ENCODE measurements around the gene CD248.
"Not testable (repeated sequence)": the region's sequence is repeated elsewhere in the genome, so short reads cannot be mapped to it uniquely, and the experiment has no call there.

CD248 gene

DNA sequence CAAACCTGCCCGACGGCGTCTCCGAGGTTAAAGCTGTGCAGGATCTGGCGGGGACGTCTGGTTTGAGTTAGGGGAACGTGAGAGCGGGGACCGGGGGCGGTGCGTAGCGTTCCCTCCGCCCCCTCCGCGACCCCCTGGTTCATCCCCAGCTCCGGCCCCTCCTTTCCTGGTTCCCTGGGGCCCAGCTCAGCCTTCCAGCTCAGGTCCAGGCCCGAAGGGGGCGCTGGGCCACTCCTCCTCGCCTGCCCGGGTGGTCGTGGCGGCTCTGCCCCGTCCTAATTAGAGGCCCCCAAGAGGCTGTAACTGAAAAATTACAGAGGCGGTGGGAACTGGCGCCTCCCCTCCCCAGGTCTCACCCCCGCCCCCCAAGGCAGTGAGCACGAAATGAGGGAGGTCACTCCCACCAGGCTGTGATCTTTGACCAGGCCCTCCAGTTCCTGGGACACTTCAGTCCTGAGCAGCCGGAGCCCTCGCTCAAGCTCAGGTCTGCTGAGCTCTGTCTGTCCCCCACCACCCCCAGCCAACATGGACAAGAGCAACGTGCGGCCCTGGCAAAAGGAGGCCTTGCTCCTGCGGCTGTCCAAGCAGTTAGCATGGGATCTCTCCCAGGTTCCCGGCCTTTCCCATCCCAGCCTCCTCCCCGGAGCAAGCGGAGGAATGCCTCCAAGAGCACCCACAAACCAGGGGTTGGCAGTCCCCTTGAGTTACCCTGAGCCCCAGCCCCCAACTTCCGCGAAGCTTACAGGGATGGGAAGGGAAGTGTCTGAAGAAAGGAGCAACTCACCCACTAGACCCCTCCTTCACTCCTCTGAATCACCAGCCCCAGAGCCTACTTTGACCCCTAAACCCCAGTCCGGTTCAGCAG, 3.3 kb downstream of the CD248 start:
- DNase-seq (ENCODE audit: low spot score) = no peak

DNA sequence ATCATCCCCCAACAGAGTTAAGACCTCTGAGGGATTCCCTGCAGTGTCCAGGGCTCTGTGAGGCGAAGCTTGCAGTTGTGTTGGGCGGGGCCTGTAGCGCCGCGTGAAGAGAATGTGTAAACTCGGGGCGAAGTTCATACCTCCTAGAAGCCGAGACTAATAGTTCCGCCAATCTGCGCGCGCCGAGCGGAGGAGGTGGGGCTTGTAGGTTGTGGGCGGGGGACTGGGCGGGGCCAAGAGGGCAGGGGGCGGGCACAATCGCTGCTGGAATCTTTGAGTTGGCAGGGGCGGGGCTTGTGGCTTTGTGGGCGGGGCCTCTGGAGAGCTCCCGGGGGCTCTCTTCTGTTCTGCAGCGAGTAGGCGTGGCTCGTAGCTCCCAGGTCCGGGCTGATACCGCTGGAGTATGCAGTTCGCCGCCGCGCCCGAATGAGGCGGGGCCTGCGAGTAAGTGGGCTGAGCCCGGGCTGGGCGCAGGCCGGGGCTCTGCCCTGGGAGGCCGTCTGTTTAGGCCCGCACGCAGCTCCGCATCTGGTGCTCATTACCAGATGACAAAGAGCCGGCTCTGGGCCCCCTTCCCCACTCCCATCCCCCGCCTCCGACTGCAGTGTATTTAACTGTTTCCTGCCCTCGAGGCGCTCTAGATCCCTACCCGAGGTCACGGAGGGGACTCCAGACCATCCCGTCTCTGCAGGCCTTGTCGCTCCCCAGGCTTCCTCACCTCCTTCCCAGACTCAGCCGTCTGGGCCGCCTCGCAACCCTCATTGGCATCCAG, 4.1 kb downstream of the CD248 start:
- DNase-seq (ENCODE audit: low spot score) = peak; percentile 94

DNA sequence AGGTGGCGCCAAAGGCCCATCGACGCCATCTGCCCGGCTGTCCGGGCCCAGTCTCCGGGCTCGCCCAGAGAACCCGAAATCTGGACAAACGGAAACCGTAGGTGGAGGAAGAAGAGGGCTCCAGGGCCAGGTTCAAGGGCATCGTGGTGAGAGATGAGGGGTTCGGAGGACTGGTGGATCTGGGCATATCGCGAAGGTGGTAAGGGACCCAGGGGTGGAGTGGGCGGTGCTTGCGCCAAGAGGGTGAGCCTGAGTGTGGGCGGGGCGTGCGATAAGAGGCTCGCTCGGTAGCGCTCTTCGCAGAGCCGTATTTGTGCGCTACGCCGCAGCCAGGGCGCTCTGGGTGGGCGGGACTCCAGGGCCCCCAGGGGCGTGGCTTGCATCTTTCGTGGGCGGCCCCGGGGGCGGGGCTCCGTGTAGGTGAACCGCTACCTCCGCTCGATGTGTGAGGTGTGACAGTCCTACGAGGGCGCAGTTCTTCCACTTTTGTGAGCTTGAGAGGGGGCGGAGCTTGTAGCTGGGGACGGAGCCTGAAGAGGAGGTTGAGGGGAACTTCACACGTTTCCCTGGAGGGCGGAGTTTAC, 4.8 kb downstream of the CD248 start:
- DNase-seq (ENCODE audit: low spot score) = no peak

DNA sequence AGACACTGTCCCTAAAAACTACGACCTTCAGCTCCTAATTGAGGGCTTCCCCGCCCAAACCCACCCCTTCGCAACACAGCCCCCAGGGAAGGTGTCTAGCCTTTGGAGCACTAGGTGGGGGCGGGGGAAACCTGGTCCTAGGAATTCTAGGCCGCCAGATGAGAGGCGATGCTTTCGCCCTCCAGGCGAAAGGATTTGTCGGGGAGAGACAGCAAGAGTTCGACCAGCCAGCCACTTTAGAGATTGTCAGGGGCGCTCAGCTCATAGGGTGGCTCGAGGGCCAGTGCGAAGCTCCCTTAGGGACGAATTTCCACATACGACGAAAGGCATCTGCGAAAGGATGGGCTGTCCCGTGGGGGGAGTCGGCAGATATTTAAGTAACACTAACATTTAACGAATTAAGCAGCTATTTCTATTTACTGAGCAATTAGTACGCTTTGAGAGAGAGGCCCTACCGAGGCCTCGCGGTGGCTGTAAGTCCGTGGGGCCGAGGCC, 5.3 kb downstream of the CD248 start:
- DNase-seq (ENCODE audit: low spot score) = peak; percentile 35

DNA sequence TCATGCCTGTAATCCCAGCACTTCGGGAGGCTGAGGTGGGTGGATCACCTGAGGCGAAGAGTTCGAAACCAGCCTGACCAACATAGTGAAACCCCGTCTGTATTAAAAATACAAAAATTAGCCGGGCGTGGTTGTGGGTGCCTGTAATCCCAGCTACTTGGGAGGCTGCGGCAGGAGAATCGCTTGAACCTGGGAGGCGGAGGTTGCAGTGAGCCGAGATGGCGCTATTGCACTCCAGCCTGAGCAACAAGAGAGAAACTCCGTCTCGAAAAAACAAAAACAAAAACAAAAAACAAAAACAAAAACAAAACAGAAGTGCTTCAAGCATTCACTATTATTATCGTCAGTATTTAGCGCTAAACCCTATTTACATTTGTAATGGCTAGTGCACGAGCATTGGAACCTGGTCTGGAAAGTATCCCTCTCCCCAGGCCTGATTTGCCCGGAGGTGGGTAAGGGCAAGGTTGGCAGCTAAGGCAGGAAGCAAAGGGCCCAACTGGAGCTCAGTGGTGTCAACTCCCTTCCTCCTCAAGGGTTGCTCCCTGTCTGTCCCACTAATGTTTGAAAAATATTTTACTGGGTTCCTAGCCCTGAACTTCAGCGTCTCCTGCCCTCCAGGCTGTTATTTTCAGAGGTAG, 5.9 kb downstream of the CD248 start:
- DNase-seq (ENCODE audit: low spot score) = not testable (repeated sequence)

DNA sequence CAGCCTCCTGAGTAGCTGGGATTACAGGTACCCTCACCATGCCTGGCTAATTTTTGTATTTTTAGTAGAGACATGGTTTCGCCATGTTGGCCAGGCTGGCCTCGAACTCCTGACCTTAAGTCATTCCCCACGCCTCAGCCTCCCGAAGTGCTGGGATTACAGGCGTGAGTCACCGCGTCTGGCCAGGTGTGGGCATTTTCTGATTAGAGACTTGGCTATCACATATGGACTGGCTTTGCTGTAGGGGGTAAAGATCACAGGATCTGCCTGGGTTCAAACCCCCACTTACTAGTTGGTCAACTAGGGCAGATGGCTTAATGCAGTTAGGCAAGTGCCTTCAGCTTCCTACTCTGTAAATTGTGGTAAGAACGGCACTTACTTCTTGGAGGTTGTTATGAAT, 6.5 kb downstream of the CD248 start:
- DNase-seq (ENCODE audit: low spot score) = no peak

DNA sequence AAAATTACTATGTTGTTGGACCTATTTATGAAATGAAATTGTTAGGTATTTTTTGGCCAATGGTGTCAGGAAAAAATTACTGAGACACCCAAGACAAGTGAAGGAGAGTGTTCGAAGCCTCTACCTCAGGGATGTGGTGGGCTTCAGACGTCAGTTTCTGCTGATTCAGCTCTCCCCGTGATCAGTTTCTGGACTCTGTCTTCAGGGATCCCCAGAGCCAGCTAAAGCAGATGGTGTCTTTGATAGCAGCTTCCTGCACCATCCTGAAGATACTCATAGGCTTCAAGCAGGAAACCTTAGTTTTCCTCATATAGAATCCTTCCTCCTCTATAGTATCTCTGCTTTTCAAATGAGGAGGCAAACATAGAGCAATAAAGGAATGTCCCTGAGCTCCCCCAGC, 7.4 kb downstream of the CD248 start:
- DNase-seq (ENCODE audit: low spot score) = no peak

DNA sequence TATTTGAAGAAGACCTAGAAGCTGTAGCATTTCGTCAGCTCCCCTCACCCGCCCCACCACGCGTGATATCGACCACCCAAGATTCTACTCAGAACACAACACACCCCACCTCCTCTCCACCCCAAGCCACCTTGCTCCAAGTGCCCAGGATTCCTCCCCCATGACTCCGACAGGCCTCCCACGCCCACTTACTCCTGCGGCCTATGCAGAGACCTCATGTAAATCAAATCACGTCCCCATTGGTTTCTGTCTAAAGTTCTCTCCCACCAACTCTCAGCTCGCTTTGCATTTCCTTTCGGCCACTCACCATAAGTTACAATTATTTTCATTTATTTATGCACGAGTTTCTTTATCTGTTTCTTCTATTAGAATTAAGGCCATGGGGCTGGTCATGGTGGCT, 14.2 kb downstream of the CD248 start:
- DNase-seq (ENCODE audit: low spot score) = no peak

DNA sequence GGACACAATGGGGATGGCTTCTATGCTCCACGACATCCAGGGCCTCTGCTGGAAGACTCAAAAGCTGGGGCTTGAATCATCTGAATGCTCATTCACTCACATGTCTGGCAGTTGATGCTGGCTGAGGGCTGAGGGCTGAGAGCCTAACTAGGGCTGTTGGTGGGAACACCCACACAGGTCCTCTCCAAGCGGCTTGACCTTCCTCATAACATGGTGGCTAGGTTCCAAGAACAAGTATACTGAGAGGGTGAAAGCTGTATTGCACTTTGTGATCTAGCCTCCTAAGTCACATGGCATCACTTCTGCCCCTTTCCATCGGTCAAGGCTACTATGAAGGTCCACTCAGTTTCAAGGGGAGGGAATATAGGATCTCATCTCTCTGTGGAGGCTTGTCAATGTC, 17.7 kb downstream of the CD248 start:
- DNase-seq (ENCODE audit: low spot score) = no peak

DNA sequence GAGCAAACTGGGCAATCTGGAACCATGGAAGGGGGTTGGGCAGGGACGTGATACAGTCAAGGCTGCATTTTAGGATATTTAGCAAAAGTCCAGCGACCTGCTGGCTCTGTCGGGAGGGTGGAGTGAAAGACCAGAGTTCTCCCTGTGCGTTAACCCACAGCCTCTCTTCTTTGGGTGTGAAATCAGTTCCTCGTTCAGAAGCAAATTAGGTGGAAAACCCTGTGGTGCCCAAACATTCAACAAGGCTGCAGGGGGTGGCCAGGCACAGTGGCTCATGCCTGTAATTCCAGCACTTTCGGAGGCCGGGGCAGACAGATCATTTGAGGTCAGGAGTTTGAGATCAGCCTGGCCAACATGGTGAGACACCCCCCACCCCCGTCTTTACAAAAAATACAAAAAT, 19.2 kb downstream of the CD248 start:
- DNase-seq (ENCODE audit: low spot score) = no peak

DNA sequence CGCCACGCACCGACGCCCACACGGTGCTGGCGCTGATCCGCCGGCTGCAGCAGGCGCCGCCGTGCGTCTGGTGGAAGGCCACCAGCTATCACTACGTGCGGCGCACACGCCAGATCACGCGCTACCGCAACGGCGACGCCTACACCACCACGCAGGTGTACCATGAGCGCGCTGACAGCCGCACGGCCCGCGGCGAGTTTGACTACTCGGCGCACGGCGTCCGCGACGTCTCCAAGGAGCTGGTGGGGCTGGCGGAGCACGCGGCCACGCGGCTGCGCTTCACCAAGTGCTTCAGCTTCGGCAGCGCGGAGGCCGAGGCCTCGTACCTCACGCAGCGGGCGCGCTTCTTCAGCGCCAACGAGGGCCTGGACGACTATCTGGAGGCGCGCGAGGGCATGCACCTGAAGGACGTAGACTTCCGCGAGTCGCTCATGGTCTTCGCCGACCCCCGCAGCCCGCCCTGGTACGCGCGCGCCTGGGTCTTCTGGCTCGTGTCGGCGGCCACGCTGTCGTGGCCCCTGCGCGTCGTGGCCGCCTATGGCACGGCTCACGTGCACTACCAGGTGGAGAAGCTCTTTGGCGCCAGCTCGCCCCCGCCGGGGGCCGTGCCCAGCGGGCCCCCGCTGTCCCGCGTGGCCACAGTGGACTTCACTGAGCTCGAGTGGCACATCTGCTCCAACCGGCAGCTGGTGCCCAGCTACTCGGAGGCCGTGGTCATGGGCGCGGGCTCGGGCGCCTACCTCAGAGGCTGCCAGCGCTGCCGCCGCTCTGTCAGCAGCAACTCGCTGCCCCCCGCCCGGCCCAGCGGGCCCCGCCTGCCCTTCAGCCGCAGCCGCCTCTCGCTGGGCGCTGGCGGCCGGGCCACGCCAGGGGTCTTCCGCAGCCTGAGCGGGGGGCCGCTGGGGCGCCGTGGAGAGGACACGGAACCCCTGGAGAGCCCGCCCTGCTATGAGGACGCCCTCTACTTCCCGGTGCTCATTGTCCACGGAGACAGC, 21.9 kb downstream of the CD248 start:
- DNase-seq (ENCODE audit: low spot score) = no peak

DNA sequence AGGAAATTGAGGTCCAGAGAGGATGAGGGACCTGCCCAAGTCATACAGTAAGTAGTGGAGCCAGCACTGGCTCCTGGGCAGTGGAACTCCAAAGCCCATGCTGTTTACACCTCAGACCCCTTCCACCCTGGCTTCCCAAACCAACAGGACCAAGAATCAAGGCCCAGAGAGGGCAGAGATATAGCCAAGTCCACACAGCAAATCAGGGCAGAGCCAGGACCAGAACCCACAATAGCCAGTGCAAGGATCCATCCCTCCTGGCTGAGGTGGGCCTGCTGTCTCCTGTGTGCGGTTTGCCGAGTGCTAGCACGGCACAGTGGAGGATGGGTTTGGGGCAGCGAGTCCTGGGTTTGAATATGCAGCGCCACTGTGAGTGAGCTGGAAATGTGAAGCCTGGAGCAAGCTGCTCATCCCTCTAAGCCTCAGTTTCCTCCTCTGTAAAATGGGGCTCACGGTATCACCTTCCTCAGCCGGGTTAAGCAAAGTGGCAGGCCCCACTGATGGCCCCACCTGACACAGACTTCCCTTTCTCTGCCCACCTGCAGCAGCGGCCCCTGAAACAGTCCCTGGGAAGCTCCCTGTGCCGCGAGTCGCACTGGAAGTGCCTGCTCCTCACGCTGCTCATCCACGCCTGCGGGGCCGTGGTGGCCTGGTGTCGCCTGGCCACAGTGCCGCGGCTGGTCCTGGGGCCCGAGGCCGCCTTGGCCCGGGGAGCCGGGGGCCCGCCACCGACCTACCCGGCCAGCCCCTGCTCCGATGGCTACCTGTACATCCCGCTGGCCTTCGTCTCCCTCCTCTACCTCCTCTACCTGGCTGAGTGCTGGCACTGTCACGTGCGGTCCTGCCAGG, 22.8 kb downstream of the CD248 start:
- DNase-seq (ENCODE audit: low spot score) = no peak

DNA sequence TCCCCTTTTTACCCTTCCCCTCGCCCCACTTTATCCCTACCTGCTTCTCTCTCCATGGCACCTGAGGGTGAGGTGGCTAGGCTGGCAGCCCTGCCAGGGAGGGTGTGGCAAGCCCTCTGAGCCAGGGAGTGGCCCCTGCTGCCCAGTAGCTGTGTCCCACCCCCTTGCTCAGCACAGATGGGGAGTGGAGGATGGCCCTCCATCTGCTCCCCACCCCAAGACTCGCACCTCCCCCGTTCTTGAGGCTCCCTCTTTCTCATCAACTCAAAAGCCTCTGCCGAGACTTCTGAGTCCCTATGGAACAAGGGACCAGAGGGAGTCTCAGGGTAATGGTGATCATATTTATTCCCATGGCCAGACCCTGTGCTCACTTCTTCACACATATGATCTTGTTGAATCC, 23.5 kb downstream of the CD248 start:
- no peak for DNase-seq (ENCODE audit: low spot score)

DNA sequence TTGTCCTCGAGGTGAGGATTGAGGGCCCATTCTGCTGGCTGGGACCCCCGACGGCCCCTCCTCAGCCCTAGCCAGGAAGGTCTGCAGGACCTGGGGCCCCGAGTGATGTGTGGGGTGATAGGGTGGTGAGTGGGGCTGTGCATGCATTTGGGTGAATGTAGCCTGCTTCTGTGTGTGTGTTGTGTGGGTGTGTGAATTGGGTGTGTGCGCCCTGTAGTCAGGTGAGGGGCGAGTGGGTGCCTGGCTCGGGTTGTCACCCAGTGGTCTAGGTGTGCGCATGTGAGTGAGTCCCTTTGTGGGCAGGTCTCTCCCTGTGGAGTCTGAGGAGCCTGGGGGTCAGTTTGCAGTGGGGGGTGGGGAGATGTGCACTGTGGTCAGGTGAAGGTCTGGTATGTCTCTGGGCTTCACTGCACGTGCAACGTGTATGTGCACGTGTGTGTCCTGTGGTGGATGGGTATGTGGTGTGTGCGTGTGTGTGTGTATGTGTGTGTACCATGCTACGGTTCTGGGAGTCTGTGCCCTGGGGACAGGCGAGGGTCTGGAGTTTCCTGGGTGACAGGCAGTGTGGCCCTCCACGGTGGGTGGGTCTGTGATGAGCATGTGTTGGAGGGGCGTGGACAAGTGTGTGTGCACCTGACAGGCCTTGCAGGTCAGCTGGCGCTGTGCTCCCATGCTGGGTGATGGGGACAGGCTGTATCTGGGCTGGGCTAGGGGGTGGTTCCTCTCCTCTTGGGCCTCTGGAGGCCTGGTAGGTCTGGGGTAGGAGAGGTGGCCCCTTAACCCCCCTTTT, 24.1 kb downstream of the CD248 start:
- no peak for DNase-seq (ENCODE audit: low spot score)

DNA sequence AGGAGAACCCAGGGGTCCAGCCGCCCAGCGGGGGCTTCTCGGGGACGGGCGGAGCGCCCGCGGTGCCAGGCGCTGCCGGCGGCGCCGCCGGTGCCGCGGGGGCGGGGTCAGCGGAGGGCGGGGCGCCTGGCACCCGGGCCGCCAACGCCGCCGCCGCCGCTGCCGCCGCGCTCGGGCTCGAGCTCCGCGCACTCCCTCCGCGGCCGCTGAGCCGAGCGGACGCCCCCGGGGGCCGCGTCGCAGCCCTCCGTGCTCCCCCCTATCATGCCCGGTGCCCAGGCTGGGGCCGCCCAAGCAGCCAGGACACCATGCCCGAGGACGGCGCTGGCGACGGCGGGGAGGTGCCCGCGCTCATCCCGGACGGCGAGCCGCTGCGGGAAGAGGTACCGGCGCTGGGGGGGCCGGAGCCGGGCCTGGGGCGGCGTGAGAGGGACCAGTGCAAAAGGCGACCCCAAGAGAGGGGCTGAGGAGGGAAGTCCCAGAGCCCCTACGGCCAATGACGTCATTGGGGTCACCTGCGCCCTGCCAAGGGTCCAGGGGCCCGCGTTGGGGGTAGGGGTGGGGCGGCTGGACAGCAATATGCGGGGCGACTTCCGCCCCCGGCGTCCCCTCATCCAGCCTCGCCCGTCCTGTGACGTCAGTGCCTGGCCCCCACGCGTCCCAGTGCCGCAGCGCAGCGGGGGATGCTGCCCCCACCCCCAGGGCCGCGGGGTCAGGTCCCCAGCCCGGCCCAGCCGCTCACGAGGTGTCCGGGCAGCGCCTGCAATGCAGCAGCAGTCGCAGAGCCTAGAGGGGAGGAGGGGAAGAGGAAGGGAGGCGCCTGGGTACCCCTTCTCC, 24.9 kb downstream of the CD248 start, which contains the start of gene TMEM151A:
TSS of gene TMEM151A (plus strand) at position 189 of the 837 bp plus-strand sequence. CDS start at position 309, 120 bp downstream.
- DNase-seq (ENCODE audit: low spot score) = no peak

DNA sequence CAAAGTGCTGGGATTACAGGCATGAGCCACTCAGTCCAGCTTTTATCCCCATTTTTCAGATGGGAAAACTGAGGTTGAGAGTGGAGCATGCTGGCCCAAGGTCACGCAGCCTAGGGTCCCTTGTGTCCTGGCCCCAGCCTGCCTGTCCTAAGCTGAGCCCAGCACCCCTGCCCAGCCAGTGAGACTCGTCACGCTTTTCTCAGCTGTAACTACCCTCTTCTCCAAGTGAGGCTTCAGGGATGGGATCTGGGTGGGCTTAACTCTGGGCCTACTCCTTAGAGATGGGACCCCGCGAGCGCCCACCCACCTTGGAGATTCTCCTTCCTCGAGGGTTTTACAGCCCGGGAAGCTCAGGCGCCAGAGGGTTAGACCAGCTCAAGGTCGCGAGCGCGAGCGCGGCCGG, 25.5 kb downstream of the CD248 start:
- no peak for DNase-seq (ENCODE audit: low spot score)

DNA sequence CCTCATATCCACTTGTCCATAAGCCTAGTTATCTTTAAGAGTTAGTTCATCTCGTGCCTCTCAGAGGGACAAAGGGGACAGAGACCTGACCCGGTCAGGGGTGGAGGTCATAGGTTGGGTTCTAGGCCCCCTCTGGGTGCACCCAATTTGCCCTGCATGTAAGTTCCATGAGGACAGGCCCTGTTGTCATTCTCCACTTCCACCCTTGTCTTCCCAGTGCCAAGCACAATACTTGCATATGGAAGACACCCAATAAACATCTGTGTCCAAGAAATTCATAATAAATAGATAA, 26.6 kb downstream of the CD248 start:
- no peak for DNase-seq (ENCODE audit: low spot score)

DNA sequence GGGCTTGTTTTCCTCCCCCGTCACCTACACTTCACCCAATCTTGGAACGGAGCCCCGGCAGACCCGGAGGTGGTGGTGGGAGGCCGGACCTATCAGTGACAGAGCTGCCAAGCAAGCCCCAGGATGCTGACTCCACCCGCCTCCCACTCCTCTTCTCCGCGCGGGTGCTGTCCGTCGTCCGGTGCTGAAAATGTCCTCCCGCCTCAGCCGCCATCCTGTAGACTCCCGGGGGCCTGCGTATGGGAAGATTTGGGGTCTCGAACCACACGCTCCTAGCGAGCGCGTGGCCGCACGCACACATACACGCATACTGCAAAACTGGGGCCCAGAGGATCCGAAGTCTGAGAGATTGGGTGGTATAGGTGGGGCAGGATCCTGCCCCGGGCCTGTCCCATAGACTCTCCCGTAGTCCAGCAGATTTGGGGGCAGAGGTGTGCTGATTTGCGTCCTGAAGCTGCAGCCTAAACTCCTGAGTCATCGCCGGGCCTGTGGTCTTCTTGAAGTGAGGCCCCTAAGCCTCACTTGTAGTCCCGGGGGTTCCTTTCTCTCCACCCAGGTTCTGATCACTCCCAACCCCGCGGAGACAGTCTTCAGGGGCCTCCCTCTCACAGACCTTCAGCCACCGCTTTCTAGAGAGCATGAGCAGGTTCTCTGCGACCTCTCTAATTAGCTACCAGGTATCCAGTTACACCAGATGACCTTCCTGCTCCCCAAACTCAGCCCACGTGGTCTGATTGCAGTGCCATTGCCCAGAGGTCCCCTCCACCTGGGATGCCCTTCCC, 27.1 kb downstream of the CD248 start:
- DNase-seq (ENCODE audit: low spot score) = no peak

All from cerebellar cortex (tissue), 1 donor.